Measurements from ENCODE around the gene DMXL1.

DMXL1 gene

DNA sequence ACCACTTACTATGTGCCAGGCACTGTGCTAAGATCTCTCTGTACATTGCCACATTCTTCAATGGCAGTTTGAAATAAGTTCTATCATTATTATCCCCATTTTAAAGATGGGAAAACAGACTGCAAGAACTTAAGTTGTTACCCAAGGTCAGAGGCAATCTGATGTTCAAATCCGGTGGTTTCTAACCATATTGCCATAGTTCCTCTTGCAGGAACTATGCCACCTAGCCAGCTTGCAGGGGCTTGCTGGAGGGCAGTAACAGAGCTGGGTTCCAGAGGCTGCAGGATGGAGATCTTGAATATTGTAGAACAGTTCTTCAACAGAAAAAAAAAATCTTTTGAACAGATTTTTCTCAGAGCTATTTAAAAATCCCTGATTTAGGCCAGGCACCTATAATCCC is 213.1 kb downstream of the DMXL1 start:
- Histone ChIP-seq H3K27me3 (replicated peaks; ENCODE audit: insufficient read depth, low read length) (no peaks in the 10 kb centered on the region), H3K9ac (ENCODE audit: low read length) (no peak overlapping the region), H2AFZ (ENCODE audit: low read length) (no peak overlapping the region), H3F3A (ENCODE audit: insufficient read depth, low read length) (no peaks in the 10 kb centered on the region), H3K27ac (ENCODE audit: low read length) (no peak overlapping the region), H3K9me3 (replicated peaks; ENCODE audit: insufficient read depth, low read length) (no peaks in the 10 kb centered on the region), H3K9me2 (replicated peaks; ENCODE audit: insufficient read depth, low read length) (no peaks in the 10 kb centered on the region), H3K4me1 (ENCODE audit: low read length) (peaks cover 21% of the 10 kb centered on the region), H3K79me2 (ENCODE audit: low read length) (peaks cover 65% of the 10 kb centered on the region), H3K4me2 (ENCODE audit: low read depth, low read length) (no peak overlapping the region), H4K20me1 (ENCODE audit: insufficient read depth, low read length) (no peaks in the 10 kb centered on the region), H3K36me3 (replicated peaks; ENCODE audit: insufficient read depth, low read length) (no peaks in the 10 kb centered on the region), H3K4me3 (ENCODE audit: low read length) (no peak overlapping the region)
- TF ChIP-seq EZH2 (optimal IDR thresholded peaks at IDR 0.05; ENCODE audit: low read depth, low read length), result no peak
- no peak for TF ChIP-seq EZH2phosphoT487 (IDR thresholded peaks at IDR 0.05; ENCODE audit: low read length)
- TF ChIP-seq, protein P1, sequence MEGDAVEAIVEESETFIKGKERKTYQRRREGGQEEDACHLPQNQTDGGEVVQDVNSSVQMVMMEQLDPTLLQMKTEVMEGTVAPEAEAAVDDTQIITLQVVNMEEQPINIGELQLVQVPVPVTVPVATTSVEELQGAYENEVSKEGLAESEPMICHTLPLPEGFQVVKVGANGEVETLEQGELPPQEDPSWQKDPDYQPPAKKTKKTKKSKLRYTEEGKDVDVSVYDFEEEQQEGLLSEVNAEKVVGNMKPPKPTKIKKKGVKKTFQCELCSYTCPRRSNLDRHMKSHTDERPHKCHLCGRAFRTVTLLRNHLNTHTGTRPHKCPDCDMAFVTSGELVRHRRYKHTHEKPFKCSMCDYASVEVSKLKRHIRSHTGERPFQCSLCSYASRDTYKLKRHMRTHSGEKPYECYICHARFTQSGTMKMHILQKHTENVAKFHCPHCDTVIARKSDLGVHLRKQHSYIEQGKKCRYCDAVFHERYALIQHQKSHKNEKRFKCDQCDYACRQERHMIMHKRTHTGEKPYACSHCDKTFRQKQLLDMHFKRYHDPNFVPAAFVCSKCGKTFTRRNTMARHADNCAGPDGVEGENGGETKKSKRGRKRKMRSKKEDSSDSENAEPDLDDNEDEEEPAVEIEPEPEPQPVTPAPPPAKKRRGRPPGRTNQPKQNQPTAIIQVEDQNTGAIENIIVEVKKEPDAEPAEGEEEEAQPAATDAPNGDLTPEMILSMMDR (IDR thresholded peaks at IDR 0.05; ENCODE audit: low read length), result no peak
- DNase-seq, result no peak

DNA sequence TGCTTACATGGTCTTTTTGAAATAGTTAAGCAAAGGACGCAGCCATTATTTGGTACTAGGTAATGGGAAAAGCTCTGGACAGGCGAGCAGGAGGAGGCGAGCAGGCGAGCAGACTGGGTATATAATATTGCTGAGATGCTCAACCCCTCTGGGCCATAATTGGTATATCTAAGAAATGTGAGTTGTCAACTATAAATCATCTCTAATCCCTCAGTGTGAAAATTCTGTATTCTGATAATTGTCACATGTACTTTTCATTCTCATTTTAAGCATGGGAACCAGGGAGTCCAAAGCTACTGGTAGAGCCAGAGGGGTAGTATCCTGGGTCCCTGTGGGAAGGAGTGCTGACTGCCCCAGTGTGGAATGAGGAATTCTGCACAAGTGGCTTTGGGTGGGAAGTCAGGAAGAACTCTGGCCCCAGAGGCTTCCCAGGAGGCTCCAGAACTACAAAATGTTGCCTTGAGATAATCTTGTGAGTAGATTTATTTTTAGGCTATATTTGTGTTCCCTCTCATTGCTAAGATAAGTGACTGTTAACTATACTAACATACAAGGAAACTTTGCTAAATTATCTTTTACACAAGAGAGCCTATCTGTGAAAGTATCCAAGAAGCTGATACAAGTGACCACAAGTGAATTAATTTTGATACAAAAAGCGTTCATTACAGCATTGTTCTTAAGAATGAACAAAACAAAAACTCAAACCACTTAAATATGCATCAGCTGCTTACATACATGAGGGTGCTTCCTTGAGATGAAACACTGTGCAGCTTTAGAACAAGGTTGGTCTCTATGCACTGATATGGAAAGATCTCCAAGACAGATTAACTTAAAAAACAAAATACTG is 214.4 kb downstream of the DMXL1 start:
- H3K27me3 ChIP-seq (replicated peaks; ENCODE audit: insufficient read depth, low read length), result no peaks in the 10 kb centered on the region

DNA sequence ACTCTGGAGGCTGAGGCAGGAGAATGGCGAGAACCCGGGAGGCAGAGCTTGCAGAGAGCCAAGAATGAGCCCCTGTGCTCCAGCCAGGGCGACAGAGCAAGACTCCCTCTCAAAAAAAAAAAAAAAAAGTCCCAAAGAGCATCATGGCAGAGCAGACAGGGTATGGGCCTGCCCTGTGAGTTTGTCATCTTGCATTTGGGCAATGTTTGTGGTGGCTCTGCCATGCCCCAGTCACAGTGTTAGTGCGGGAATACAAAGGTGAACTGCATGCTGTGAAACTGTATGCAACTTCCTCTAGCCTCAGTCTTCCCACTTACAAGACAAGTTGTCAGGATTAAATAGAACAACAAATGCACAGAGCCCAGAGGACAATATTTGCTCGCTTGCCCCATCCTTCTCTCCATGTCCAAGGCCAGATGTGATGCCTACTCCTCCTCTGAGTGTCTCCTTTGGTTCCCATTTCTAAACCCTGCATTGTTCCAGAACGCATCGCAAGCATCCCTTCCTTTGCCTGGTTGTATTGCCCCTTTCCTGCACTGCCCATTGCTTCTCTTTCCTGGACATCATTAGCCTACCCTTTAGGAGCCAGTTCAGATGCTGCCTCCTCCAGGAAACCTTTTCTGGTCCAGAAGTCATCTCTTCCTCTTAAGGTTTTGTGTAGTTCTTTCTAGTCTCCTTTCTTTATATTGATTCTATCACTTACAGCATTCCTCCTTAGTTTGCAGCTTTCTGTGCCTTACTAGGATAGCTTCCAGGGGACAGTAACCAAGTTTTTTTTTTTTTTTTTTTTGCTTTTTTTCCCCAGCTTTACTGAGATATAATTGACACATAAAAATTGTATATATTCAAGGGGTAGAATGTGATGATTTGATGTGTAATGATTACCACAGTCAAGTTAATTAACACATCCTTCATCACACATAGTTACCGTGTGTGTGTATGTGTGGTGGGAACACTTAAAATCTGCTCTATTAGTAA is 215.9 kb downstream of the DMXL1 start:
- Histone ChIP-seq H3K27ac (ENCODE audit: low read length) (no peak overlapping the region), H3K4me1 (ENCODE audit: low read length) (peaks cover 36% of the 10 kb centered on the region)

More for the DNA sequence above, 214.4 kb downstream of the DMXL1 start:
- Histone ChIP-seq H3K9me2 (replicated peaks; ENCODE audit: insufficient read depth, low read length) (no peaks in the 10 kb centered on the region), H3K79me2 (ENCODE audit: low read length) (peaks cover 59% of the 10 kb centered on the region), H3K4me2 (ENCODE audit: low read depth, low read length) (no peak overlapping the region), H2AFZ (ENCODE audit: low read length) (no peak overlapping the region), H3K9me3 (replicated peaks; ENCODE audit: insufficient read depth, low read length) (no peaks in the 10 kb centered on the region), H3F3A (ENCODE audit: insufficient read depth, low read length) (no peaks in the 10 kb centered on the region), H3K4me1 (ENCODE audit: low read length) (peaks cover 31% of the 10 kb centered on the region), H3K9ac (ENCODE audit: low read length) (no peak overlapping the region), H4K20me1 (ENCODE audit: insufficient read depth, low read length) (no peaks in the 10 kb centered on the region), H3K36me3 (replicated peaks; ENCODE audit: insufficient read depth, low read length) (no peaks in the 10 kb centered on the region), H3K27ac (ENCODE audit: low read length) (no peak overlapping the region), H3K4me3 (ENCODE audit: low read length) (no peak overlapping the region)
- TF ChIP-seq EZH2 (optimal IDR thresholded peaks at IDR 0.05; ENCODE audit: low read depth, low read length), result no peak
- TF ChIP-seq EZH2phosphoT487 (IDR thresholded peaks at IDR 0.05; ENCODE audit: low read length), result no peak
- TF ChIP-seq, protein P1 (IDR thresholded peaks at IDR 0.05; ENCODE audit: low read length), result no peak
- DNase-seq, result no peak

More for the DNA sequence above, 215.9 kb downstream of the DMXL1 start:
- no peak overlapping the region for H3K4me3 ChIP-seq (ENCODE audit: low read length)
- H3K4me2 ChIP-seq (ENCODE audit: low read depth, low read length), result no peak overlapping the region
- no peaks in the 10 kb centered on the region for H4K20me1 ChIP-seq (ENCODE audit: insufficient read depth, low read length)
- no peak for TF ChIP-seq EZH2 (optimal IDR thresholded peaks at IDR 0.05; ENCODE audit: low read depth, low read length)
- TF ChIP-seq, protein P1 (IDR thresholded peaks at IDR 0.05; ENCODE audit: low read length), result no peak
- TF ChIP-seq EZH2phosphoT487 (IDR thresholded peaks at IDR 0.05; ENCODE audit: low read length), result no peak
- no peak overlapping the region for H3K9ac ChIP-seq (ENCODE audit: low read length)
- H3K79me2 ChIP-seq (ENCODE audit: low read length), result peaks cover 64% of the 10 kb centered on the region
- H3K36me3 ChIP-seq (replicated peaks; ENCODE audit: insufficient read depth, low read length), result no peaks in the 10 kb centered on the region
- H3K27me3 ChIP-seq (replicated peaks; ENCODE audit: insufficient read depth, low read length), result no peaks in the 10 kb centered on the region
- H3F3A ChIP-seq (ENCODE audit: insufficient read depth, low read length), result no peaks in the 10 kb centered on the region
- H3K9me3 ChIP-seq (replicated peaks; ENCODE audit: insufficient read depth, low read length), result no peaks in the 10 kb centered on the region
- no peak for DNase-seq
- no peaks in the 10 kb centered on the region for H3K9me2 ChIP-seq (replicated peaks; ENCODE audit: insufficient read depth, low read length)
- no peak overlapping the region for H2AFZ ChIP-seq (ENCODE audit: low read length)
